ENCODE data around the gene MAU2. TPM values are rescaled to one million over a fixed set of nuclear protein-coding genes. Genes with fewer than 3 reads are reported as not detected.

MAU2 gene
- total RNA-seq, 1 experiment from 2014 or later = 72.6 TPM

- Histone ChIP-seq H3K9me3 (ENCODE audit: low read depth, low read length, poor library complexity, severe bottlenecking) (no peaks in the 10 kb centered on the region), H3K4me3 (ENCODE audit: low read depth, low read length, poor library complexity, severe bottlenecking) (peak overlapping the region; percentile 92), H3K27ac (ENCODE audit: low read depth, low read length, poor library complexity, severe bottlenecking) (peak overlapping the region; percentile 89), H3K27me3 (replicated peaks; ENCODE audit: insufficient read depth, low read depth, low read length, poor library complexity) (no peaks in the 10 kb centered on the region), H3K4me1 (ENCODE audit: insufficient read depth, low read length, poor library complexity, severe bottlenecking) (peaks cover 18% of the 10 kb centered on the region), H3K36me3 (ENCODE audit: insufficient read depth, low read length, poor library complexity, severe bottlenecking) (no peaks in the 10 kb centered on the region)
- POLR2A ChIA-PET (ENCODE audit: low non-redundant PET) = interaction anchor here (0.6 to 0.7 kb wide), 2 partner anchors 102 to 285 kb away, joined by 3 read pairs; no protein-coding TSS in a partner anchor
- BruUV-seq (replicated peaks) = no TSS peak
- TF ChIP-seq EZH2 (IDR thresholded peaks at IDR 0.05; ENCODE audit: borderline replicate concordance, low read depth, low read length, poor library complexity, severe bottlenecking) (no peak), CTCF (conservative IDR thresholded peaks at IDR 0.05; ENCODE audit: low read depth, low read length) (no peak)
- intact Hi-C loops (cut with micrococcal nuclease; ENCODE audit: unreplicated experiment) = no loop called here
- CTCF ChIA-PET = interaction anchor here (1.2 kb wide), 1 partner anchor 21 kb away, joined by 4 read pairs; the partner anchor contains the start of gene GATAD2A
- peak; percentile 100 for DNase-seq (ENCODE audit: low spot score)
These were observed 64.7 kb downstream of the MAU2 start for GRCh38 chr19:19385131-19385895.

- TF ChIP-seq EZH2 (IDR thresholded peaks at IDR 0.05; ENCODE audit: borderline replicate concordance, low read depth, low read length, poor library complexity, severe bottlenecking) = no peak
- peak; percentile 40; the same call in 1 of the 2 replicates for TF ChIP-seq CTCF (conservative IDR thresholded peaks at IDR 0.05; ENCODE audit: low read depth, low read length)
- ChIA-PET CTCF (interaction anchor here (1.2 kb wide), 1 partner anchor 20 kb away, joined by 4 read pairs; the partner anchor contains the start of gene GATAD2A), POLR2A (ENCODE audit: low non-redundant PET) (interaction anchor here (0.6 to 0.7 kb wide), 2 partner anchors 101 to 286 kb away, joined by 3 read pairs; no protein-coding TSS in a partner anchor)
- no peaks in the 10 kb centered on the region for H3K9me3 ChIP-seq (ENCODE audit: low read depth, low read length, poor library complexity, severe bottlenecking)
- no peak for DNase-seq (ENCODE audit: low spot score)
- no TSS peak for BruUV-seq (replicated peaks)
- peaks cover 18% of the 10 kb centered on the region for H3K4me1 ChIP-seq (ENCODE audit: insufficient read depth, low read length, poor library complexity, severe bottlenecking)
- H3K36me3 ChIP-seq (ENCODE audit: insufficient read depth, low read length, poor library complexity, severe bottlenecking) = no peaks in the 10 kb centered on the region
- intact Hi-C loops (cut with micrococcal nuclease; ENCODE audit: unreplicated experiment) = no loop called here
- peak overlapping the region; percentile 89 for H3K27ac ChIP-seq (ENCODE audit: low read depth, low read length, poor library complexity, severe bottlenecking)
- no peaks in the 10 kb centered on the region for H3K27me3 ChIP-seq (replicated peaks; ENCODE audit: insufficient read depth, low read depth, low read length, poor library complexity)
- H3K4me3 ChIP-seq (ENCODE audit: low read depth, low read length, poor library complexity, severe bottlenecking) = peak overlapping the region; percentile 92
These were observed 65.6 kb downstream of the MAU2 start for GRCh38 chr19:19385896-19386869.

DNA sequence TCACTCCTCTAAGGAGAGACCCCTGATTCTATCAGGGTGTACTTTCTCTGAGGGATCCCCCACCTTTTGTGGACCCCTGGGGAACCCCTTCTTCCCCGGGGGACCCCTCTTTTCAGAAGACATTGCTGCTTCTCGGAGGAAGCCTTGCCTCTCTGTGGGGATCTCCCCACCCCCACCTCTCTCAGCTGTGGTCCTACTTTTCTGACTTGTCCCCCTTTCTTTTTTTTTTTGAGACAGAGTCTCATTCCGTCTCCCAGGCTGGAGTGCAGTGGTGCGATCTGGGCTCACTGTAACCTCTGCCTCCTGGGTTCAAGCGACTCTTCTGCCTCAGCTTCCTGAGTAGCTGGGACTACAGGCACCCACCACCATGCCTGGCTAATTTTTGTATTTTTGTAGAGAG lies 66.5 kb downstream of the MAU2 start:
- Histone ChIP-seq H3K27me3 (replicated peaks; ENCODE audit: insufficient read depth, low read depth, low read length, poor library complexity) (no peaks in the 10 kb centered on the region), H3K4me3 (ENCODE audit: low read depth, low read length, poor library complexity, severe bottlenecking) (peak overlapping the region; percentile 92), H3K9me3 (ENCODE audit: low read depth, low read length, poor library complexity, severe bottlenecking) (no peaks in the 10 kb centered on the region), H3K27ac (ENCODE audit: low read depth, low read length, poor library complexity, severe bottlenecking) (peak overlapping the region; percentile 89), H3K36me3 (ENCODE audit: insufficient read depth, low read length, poor library complexity, severe bottlenecking) (no peaks in the 10 kb centered on the region), H3K4me1 (ENCODE audit: insufficient read depth, low read length, poor library complexity, severe bottlenecking) (peaks cover 23% of the 10 kb centered on the region)
- TF ChIP-seq EZH2 (IDR thresholded peaks at IDR 0.05; ENCODE audit: borderline replicate concordance, low read depth, low read length, poor library complexity, severe bottlenecking) = no peak
- TF ChIP-seq CTCF (conservative IDR thresholded peaks at IDR 0.05; ENCODE audit: low read depth, low read length) = no peak
- CTCF ChIA-PET = no interaction called here
- no TSS peak for BruUV-seq (replicated peaks)
- intact Hi-C loops (cut with micrococcal nuclease; ENCODE audit: unreplicated experiment) = no loop called here
- no peak for DNase-seq (ENCODE audit: low spot score)
- POLR2A ChIA-PET (ENCODE audit: low non-redundant PET) = no interaction called here
